KMS-11 (cell line): ENCODE results near the gene AGER.
"Not testable (repeated sequence)": the region's sequence is repeated elsewhere in the genome, so short reads cannot be mapped to it uniquely, and the experiment has no call there.

Experiments used
- H2AFZ ChIP-seq: fragments of 200-600 bp; sonication (generic); 2 replicates; pipeline ENCODE4 v1.6.1; 2016; ENCODE audit warnings: antibody characterized with exemption, mixed run types, low read depth
- H3K27ac ChIP-seq: fragments of 200-600 bp; sonication (generic); 2 replicates; pipeline ENCODE4 v1.6.1; 2016; ENCODE audit warnings: mild to moderate bottlenecking, mixed run types
- H3K27me3 ChIP-seq: fragments of 200-600 bp; sonication (generic); 2 replicates; pipeline ENCODE4 v1.6.1; 2017; ENCODE audit warnings: mild to moderate bottlenecking, low read depth, mixed run types, moderate library complexity; ENCODE audit not compliant: insufficient read depth
- H3K36me3 ChIP-seq: fragments of 200-600 bp; sonication (generic); 2 replicates; pipeline ENCODE4 v1.6.1; 2017; ENCODE audit warnings: mild to moderate bottlenecking, mixed run types; ENCODE audit not compliant: insufficient read depth
- H3K4me1 ChIP-seq: fragments of 200-600 bp; sonication (generic); 2 replicates; pipeline ENCODE4 v1.6.1; 2016; ENCODE audit warnings: mild to moderate bottlenecking, low read depth, mixed run types; ENCODE audit not compliant: poor library complexity, severe bottlenecking
- H3K4me2 ChIP-seq: fragments of 200-600 bp; sonication (generic); 2 replicates; pipeline ENCODE4 v1.7.0; 2016; ENCODE audit warnings: mild to moderate bottlenecking, mixed run types
- H3K4me3 ChIP-seq: fragments of 200-600 bp; sonication (generic); IDR thresholded peaks from 2 replicates; pipeline ENCODE4 v1.6.1; 2017; ENCODE audit warnings: low read depth, low read length, mixed read lengths; ENCODE audit not compliant: insufficient read depth
- H3K79me2 ChIP-seq: fragments of 200-600 bp; sonication (generic); 2 replicates; pipeline ENCODE4 v1.6.1; 2016; ENCODE audit warnings: low read depth, mixed run types; ENCODE audit not compliant: insufficient read depth
- H3K9ac ChIP-seq: fragments of 200-600 bp; sonication (generic); 2 replicates; pipeline ENCODE4 v1.6.1; 2016; ENCODE audit warnings: mild to moderate bottlenecking, mixed run types
- H4K20me1 ChIP-seq: fragments of 200-600 bp; sonication (generic); 2 replicates; pipeline ENCODE4 v1.6.1; 2016; ENCODE audit warnings: mild to moderate bottlenecking, mixed run types; ENCODE audit not compliant: insufficient read depth
- CTCF ChIP-seq: fragments of 200-600 bp; sonication (generic); conservative IDR thresholded peaks from 2 replicates; pipeline ENCODE4 v1.6.1; 2017; ENCODE audit warnings: low read depth, mild to moderate bottlenecking, antibody characterized with exemption, low read length, moderate library complexity, mixed read lengths

AGER gene

DNA sequence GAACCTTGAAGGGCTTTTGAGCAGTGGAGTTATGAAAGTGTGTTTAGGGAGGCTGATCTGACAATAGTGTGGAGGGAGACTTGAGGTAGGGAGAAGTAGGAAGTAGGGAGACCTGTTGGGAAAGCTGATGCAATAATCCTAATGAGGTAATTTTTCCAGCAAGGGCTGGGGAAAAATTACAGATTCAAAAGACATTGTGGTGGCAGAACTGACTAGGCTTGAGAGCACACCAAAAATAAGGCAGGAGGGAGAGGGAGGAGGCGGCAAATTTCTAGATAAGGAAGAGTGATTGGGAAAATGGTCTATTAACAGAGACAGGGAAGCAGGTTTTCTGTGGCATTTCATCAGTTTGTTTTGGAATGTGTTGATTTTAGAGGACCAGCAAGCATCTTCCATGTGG, 37.8 kb downstream of the AGER start:
- H3K79me2 ChIP-seq, result no peaks in the 10 kb centered on the region
- H2AFZ ChIP-seq, result no peak overlapping the region
- TF ChIP-seq CTCF, result no peak
- no peaks in the 10 kb centered on the region for H4K20me1 ChIP-seq
- no peaks in the 10 kb centered on the region for H3K36me3 ChIP-seq
- H3K27me3 ChIP-seq, result no peaks in the 10 kb centered on the region
- no peak overlapping the region for H3K4me3 ChIP-seq
- no peak overlapping the region for H3K4me2 ChIP-seq
- no peaks in the 10 kb centered on the region for H3K4me1 ChIP-seq
- H3K9ac ChIP-seq, result no peak overlapping the region
- H3K27ac ChIP-seq, result no peak overlapping the region

GRCh38 chr6:32144238-32144637, 39.8 kb downstream of the AGER start:
- H2AFZ ChIP-seq, result not testable (repeated sequence)

DNA sequence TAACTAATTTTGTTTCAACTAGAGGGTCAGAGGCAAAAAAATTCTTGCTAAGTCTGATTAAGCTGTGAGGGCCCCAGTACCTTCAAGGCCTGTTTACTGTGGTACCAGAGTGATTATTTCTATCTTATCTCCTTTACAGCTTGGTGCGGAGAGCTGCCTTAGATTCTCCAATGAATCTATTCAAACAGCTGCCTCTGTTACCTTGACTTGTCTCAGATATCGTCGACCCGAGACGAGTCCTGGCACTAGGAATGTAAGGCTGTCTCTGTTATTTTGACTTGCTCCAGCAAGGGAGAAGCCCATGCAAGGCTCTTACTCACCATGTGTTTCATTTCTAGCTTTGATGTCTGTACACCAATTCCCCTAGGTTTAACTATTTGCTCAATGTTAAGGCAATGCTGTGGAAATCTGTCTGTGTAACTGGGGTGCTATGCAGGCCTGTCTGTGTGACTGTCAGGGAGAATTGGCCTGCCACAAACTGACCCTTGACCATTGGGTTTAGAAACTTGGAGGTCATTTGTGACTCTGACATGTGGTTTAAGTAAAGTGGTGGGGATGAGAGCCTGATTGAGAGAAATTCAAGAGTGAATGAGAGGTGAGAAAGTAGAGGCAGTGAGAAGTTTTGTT, 43.5 kb downstream of the AGER start:
- no peaks in the 10 kb centered on the region for H3K27me3 ChIP-seq
- H2AFZ ChIP-seq, result no peak overlapping the region
- no peaks in the 10 kb centered on the region for H4K20me1 ChIP-seq
- TF ChIP-seq CTCF, result no peak
- no peak overlapping the region for H3K4me3 ChIP-seq
- H3K27ac ChIP-seq, result no peak overlapping the region
- no peaks in the 10 kb centered on the region for H3K79me2 ChIP-seq
- no peaks in the 10 kb centered on the region for H3K36me3 ChIP-seq
- H3K4me1 ChIP-seq, result no peaks in the 10 kb centered on the region
- no peak overlapping the region for H3K4me2 ChIP-seq
- H3K9ac ChIP-seq, result no peak overlapping the region

More at GRCh38 chr6:32144238-32144637, 39.8 kb downstream of the AGER start:
- not testable (repeated sequence) for H4K20me1 ChIP-seq, H3K27ac ChIP-seq, H3K4me1 ChIP-seq, H3K4me2 ChIP-seq, H3K9ac ChIP-seq, H3K36me3 ChIP-seq, H3K79me2 ChIP-seq, H3K4me3 ChIP-seq, H3K27me3 ChIP-seq

DNA sequence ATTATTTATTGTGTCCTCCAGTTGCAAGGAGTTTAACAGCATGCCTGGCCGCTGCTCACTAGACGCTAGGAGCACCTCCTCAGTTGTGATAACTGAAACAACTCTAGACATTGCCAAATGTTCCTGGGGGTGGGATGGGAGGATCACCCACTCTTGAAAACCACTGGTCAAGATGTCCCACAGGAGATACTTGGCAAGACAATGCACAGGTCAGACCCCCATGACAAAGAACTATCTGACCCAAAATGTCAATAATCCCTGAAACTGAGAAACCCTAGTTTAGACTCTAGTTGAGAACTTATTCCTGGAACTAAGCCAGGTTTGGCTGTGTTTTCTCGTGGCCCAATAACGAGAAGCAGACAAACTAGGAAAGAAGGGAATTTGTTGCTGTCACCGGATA, 44.5 kb downstream of the AGER start:
- H4K20me1 ChIP-seq, result no peaks in the 10 kb centered on the region
- no peaks in the 10 kb centered on the region for H3K27me3 ChIP-seq
- no peak overlapping the region for H3K4me2 ChIP-seq
- H3K27ac ChIP-seq, result no peak overlapping the region
- H3K36me3 ChIP-seq, result no peaks in the 10 kb centered on the region
- no peaks in the 10 kb centered on the region for H3K4me1 ChIP-seq
- H3K4me3 ChIP-seq, result no peak overlapping the region
- no peaks in the 10 kb centered on the region for H3K79me2 ChIP-seq
- no peak overlapping the region for H2AFZ ChIP-seq
- H3K9ac ChIP-seq, result no peak overlapping the region
- TF ChIP-seq CTCF, result no peak

DNA sequence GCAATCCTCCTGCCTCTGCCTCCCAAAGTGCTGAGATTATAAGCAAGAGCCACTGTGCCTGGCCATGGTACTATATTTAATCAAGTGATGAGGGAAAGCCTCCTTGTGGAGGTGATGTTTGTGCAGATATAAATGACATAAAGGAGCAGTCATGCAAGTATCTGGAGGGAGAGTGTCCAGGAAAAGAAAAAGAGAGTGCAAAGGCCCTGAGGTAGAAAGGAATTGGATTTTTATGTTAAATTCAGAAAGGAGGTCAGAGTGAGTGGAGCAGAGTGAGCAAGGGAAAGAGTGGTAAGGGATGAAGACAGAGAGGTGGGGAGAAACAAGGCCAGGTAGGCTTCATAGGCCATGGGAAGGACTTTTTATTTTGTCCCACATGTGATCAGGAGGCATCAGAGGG, 46.6 kb downstream of the AGER start:
- H3K27ac ChIP-seq, result no peak overlapping the region
- no peaks in the 10 kb centered on the region for H3K79me2 ChIP-seq
- H3K4me1 ChIP-seq, result no peaks in the 10 kb centered on the region
- TF ChIP-seq CTCF, result no peak
- H3K27me3 ChIP-seq, result no peaks in the 10 kb centered on the region
- no peak overlapping the region for H3K4me2 ChIP-seq
- H2AFZ ChIP-seq, result no peak overlapping the region
- H3K4me3 ChIP-seq, result no peak overlapping the region
- no peaks in the 10 kb centered on the region for H4K20me1 ChIP-seq
- H3K9ac ChIP-seq, result no peak overlapping the region
- H3K36me3 ChIP-seq, result no peaks in the 10 kb centered on the region
